ENCODE data around the gene PRR5L.

PRR5L gene

DNA sequence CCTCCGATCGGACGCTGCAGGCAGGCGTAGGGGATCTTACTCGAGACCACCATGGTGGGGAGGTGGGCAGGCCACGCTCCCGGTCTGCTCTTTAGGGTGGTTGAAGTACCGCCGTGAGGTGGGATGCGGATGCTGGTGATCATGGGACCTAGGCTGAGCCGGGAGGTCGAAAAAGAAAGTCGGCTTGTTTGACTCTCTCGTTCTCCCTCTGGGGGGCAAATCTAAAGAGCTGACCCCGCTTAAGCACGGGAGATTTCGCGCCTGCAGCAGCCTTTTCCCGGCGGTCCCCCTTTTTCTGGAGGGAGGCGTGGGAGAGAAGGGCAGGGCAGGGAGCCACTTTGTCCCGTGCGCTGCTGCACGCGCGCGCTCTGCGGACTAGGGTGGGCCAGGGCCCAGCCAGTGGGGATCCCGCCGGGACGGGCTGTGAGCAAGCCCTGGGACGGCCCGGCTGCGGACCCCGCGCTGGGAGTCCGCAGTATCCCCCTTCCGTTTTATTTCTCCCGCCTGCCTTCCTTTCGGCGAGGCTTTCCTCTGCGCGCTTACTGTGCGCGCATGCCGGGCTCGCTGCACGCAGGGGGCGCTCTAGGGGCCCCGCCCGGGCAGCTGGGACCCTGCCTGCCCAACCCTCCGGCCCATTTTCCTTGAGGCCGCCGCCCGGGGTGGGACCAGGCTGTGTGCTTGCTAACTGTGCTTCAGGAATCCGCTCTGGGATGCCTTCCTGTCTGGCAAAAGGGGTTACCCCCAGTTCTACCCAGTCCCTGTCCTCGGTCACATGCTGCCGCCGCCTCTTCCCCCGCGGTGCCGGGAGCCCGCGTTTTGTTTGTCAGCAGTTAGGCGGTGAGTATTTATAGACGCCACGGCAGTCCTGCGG, 81.0 kb downstream of the PRR5L start:
- peak; percentile 43 for DNase-seq (ENCODE audit: low read depth)

DNA sequence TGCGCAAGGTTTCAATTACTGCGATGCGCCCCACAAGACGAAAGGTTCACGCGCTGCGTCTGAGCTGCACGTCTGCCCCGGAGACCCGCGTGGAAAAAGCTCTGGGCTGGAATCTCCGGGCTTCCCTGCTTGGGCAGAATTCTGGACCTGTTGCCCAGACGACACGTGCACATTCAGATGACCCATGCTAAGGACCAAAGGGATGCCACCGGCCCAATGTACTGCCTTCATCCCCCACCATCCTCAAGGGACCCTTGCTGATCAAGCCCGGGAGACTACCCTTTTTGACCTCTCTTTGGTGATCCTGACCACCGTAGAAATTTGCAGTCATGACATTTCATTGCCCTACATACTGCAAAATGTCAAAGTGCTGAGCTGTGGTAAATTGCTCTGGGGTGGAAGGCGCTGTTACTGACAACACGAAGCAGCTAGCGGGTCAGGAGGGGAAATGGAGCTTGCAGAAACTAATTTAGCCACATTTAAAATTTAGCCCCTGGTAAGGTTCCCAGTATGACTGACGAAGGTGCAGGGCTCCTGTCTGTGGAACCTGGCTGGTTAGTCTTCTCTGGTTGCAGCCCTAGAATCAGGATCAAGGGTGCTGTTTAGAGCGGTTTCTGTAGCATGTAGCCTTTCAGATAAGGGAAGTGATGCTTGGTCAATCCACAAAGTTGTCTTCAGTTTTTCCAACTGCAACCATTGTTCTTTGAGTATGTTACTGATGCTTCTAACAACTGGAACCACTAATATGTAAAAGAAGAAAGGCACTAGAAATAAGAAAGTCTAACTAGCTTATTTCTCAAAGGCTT, 81.9 kb downstream of the PRR5L start:
- no peak for DNase-seq (ENCODE audit: low read depth)

DNA sequence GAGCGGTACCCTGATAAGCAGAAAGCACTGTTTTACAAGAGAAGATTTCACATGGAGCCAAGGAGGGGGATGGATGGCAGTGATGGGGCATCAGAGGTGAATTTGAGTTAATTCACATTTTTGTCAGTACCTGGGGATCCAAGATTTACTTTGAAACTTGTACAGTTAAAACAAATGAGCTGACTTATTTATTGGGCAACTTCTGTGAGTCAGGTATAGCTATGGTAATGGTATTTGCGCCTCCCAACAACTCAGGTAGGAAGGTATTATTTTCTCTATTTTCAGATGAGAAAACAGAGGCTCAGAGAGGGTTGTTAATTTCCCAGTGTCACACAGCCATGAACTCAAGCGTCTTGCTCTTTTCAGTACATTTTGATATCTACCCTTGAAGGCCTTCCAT, 83.6 kb downstream of the PRR5L start:
- DNase-seq (ENCODE audit: low read depth): no peak

DNA sequence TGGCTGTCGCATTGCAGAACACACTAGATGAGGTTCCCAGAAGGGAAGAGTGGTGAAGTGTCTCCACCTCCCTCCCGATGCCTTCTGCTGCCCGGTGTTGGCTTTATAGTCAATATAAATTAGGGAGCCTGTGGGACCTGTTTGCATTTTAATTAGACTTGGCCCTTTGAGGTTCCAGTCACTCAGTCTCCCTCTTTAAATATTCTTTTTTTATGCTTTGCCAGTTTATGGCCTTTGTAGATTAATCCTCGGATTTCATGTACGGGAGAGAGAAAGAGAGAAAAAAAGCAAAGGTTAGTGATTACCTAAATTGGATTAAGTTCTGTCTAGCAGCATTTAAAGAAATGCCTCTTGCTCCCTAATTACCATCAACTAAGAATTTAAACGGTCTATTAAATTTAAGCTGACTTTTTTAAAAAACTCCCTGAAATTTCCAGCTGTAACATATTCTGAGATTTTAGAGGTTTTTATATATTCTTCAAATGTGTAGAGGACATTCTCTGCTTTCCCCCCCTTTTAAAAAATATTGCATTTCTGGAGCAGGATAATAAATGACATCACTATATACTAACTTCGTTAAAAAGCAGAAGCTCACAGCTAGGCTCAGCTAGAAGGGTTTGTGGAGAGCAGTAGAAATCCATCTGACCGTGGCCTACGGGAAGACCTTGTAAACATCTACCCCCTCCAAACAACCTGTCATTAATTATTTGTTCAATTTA, 84.4 kb downstream of the PRR5L start:
- DNase-seq (ENCODE audit: low read depth): no peak

DNA sequence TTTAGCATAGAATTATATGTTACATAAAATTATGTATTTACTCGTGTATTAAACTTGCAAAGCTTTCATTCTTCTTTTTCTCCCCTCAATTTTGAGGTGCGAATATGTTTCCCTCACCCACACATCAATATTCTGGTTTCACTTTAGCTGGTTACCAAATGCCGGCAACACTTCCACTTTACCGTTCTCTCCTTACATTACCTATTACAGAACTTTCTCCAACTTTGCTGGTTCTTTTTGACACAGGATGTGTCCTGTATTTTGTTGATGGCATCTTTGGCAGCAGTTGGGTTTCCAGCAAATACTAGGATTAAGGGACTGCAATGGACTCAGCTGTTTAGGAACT, 84.9 kb downstream of the PRR5L start:
- DNase-seq (ENCODE audit: low read depth): no peak

DNA sequence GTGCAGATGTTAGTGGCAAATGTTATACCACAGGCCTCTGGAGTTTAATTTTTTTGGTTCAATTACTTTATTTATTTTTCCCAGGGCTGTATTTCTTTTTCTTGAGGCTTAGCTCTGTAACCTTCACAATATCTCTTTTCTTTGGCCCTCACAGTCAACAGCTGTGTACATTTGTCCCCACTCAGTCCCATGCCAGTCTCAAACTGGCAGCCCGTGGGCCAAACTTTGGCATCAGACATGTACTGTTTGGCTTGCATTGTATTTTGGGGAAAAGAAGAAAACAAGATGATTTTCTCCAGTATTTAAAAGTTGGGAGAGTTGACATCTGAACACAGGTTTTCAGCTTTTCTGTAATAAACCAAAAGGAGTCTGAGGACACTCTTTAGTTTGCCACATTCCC, 87.1 kb downstream of the PRR5L start:
- DNase-seq (ENCODE audit: low read depth): no peak

DNA sequence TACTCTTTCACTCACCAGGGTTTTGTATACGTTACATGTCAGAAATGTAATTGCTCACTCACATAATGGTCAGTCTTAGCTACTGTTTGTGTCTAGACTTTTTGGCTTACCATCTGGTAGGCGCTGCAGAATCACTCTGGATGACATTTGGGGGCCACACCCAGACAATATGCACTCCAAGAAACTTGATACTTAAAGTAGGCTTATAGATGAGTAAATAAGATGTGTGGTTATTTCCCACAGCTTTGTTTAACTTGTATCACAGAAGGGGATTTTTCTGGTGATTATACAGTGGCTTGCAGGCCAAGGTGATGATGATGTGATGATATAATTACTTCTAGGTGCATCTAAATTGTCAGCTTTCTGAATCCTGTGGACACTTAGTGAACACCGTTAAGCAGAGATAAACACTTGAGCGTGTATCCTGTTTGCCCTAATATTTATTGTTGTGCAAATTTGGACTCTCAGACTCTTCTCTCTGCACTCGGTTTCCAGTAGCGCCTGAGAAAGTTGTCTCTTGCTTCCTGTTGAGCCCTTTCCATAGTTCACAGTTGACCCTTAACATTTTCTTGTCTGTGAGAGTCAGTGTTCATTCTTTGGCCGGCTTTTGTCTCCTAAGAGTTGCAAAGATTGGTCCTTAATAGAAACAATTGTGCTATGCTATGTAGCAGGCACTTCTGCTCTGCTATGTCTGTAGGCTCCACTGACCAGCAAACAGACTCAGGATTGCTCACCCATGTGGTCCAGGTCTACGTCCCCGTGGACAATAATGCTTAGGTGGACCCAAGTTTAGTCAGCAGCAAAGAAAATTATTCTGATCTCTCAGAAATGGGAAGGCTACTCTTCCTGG, 89.3 kb downstream of the PRR5L start:
- no peak for DNase-seq (ENCODE audit: low read depth)

DNA sequence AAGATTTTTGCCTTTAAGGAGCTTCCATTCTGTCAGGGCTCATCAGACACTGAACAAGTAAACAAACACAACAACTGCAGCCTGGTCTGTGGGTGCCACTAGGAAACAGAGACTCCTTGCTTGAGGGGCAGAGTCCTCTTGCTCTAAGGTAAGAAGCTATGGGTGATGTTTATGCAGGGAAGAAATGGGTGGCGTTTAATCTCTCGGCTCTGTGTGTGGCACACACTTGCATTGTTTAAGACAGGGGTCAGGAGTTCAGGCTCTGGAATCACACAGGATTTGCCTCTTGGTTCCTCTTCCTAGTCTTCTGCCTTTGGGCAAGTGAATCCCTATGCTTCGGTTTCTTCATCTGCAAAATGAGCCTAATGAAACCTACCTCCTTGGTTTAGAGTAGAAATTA, 90.3 kb downstream of the PRR5L start:
- no peak for DNase-seq (ENCODE audit: low read depth)

DNA sequence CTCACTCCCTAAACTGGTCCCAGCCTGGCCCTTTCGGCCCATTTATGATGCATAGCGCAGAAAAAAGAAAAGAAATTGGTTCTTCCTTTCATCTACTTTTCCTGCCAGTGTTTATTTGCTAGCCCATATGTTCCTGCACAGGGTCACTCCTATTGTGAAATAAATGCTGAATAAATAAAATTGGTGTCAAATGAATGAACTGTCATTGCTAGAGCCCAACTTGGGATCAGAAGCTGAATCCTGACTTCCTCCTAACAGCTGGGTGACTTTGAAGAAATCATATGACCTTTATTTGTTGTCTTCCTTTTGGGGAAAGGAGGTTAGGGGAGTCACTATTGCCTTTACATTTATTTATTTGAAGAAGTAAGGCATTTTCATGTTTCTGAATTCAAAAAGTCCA, 92.0 kb downstream of the PRR5L start:
- DNase-seq (ENCODE audit: low read depth): no peak

DNA sequence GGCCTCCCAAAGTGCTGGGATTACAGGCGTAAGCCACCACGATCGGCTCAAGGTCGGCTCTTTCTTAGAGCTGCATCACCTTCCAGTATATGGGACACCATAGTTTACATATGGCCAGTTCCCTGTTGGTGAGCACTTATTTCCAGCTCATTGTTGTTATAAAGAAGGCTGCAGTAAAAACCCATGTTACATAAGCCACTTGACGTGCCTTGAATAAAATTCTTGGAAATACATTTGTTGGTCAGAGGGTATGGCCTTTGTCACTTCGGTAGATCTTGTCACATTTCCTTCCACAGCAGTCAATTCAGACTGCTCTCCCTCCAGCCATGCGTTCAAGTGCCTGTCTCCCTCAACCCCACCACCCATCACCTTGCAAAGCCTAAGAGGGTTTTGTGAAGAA, 92.9 kb downstream of the PRR5L start:
- no peak for DNase-seq (ENCODE audit: low read depth)

DNA sequence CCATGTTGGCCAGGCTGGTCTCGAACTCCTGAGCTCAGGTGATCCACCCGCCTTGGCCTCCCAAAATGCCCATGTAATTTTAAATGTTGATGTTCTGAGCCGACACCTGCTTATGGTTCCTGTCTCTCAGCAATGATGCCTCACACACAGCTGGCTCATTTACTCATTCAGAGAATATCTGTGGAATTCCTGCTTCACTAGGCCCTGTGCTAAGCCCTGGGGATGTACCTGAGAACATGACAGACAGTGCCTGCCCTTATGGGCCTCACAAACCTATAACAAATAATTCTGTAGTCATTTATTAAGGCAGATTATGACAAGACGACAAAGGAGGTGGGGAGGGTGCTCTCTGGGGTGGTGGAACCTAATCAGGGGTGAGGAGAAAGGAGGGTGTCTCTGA, 93.7 kb downstream of the PRR5L start:
- no peak for DNase-seq (ENCODE audit: low read depth)

DNA sequence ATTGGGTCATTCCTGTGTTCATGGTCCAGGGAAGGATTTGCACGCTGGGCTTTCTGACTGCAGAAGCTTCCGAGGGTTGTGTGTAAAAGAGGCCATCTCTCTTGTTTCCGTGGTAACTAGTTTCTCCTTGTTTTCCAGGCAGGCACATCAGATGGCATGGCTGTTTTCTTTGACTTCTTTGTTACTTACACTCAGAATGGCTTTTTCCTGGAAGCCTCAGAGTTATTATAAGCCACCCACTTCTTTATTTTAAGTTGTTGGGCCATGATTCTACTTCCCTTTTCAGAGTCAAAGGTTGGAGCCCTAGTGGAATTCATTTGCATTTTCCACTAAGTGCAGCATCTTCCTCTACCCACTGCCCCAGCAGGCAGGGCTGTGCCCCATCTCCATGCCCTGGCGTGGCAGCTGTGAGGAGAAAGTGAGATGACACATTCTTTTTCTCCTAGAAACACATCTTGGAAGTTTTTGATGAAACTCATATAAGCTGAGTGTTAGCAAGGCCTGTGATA, 94.9 kb downstream of the PRR5L start:
- DNase-seq (ENCODE audit: low read depth): no peak

DNA sequence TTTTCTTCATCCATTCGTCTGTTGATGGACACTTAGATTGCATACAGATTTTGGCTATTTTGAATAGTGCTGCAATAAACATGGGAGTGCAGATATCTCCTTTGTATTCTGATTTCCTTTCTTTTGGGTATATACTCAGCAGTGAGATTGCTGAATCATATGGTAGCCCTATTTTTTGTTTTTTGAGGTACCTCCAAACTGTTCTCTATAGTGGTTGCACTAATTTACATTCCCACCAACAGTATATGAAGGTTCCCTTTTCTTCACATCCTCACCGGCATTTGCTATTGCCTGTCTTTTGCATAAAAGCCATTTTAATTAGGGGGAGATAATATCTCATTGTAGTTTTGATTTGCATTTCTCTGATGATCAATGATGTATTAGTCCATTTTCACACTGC, 96.1 kb downstream of the PRR5L start:
- no peak for DNase-seq (ENCODE audit: low read depth)

DNA sequence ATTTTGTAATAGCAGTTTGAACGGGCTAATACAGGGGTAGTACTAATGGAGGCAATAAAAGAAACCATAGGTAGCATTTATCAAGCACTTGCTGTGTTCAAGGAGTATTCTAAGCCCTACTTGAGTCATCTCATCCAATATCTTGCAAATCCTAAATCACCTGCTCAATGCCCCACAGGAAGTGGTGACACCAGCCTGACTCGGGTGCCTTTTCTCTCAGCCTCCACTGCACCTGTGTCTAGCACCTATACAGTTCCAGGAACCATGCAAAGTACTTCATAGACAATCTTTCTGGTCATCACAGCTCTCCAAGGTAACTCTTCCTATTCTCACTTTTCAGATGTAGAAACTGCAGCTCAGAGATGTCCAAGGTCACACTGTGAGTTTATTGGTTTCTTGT, 98.0 kb downstream of the PRR5L start:
- no peak for DNase-seq (ENCODE audit: low read depth)

DNA sequence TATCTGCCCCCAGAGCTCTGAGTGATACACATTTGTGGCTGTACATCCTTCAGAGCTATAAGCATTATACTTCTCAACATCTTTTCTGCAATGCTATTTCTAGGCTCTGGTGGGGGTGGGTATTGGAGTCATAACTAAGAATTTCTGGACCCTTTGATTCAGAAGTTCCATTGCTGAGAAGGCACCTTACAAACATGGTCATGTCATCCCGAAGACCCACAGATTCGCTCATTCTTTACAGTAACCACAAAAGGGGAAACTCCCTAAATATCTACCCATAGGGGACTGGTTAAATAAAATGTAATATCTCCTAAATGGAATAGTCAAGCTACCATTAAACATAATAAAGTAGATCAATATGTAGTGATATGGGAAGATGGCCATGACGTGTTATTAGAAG, 98.8 kb downstream of the PRR5L start:
- no peak for DNase-seq (ENCODE audit: low read depth)

DNA sequence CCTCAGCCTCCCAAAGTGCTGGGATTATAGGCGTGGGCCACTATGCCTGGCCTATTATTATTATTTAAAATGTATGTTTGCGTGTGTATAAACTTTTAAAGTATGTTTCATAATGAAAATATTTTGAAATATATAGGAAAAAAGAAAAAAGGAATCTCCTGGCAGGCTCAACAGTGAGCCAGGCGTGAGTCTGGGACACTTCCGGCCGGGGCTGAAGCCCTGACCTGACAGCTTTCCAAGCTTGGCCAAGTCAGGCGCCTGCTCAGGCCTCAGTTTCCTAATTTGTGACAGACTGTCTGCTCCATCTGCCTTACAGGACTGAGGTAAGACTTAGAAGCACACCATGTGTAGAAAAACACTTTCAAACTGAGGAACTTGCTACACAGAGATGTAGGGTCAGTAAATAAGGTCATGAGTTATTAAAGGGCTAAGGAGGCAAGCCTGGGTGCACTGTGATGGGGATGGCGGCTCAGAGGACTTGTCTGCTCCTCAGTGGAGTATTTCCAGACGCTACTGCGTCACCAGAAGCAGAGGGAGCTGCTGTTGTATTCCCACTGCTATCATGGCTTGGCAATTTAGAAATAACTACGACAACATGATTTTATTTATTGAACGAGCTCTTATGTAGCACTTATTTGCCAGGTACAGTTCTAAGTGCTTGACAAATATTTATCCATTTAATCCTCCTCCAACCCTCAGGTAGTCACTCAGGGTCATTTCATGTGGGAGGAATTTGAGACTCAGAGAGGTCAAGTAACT, 100.1 kb downstream of the PRR5L start:
- DNase-seq (ENCODE audit: low read depth): no peak

DNA sequence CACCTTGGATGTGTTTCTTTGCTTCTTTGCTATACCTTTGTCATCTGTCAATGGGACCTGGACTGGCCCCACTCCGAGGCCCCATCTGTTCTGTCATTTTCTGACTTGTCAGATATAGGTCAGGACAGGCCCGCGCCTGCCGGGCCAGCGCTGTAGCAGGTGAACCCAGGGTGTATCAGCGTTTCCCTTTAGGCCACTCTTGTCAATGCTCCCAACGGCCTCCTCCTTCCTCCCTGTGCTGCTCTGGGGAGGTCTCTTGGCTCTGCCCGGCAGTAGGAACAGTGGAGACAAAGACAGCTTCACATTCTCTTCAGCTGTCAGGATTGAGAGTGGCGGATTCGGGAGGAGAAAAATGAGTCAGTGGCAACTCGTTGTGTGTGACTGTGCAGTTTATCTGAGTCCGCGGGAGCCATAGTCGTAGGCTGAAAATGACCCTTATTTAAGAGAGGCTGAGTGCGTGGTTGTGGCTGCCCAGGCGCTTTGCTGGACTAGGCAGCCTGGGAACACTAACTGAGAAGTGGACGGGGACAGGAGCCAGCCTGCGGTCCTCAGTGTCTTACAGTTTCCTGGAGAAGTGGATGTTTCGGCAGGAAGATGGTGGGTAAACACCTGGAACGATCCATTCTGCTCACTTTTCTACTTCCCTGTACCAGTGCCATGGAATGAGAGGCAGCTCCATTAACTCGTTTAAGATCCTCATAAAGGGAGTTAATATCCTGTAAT, 102.3 kb downstream of the PRR5L start:
- no peak for DNase-seq (ENCODE audit: low read depth)

DNA sequence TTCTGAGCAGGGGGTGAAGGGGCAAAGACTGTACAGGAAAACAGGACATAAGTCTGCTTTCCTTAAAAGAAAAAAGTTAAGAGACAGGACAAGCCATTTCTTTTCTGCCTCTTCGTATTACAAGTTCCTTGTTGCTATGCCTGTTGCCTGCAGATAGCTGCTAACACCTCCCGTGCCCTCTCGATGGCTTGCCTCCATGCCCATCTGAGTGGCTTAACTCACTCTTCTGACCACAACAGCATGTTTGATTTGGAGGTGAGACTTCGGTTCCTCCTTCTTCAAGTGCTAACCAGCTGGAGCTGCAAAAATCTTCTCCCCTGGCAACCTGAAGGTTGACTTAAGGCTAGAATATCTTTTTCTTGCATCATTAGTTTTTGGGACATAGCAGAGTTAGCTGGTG, 103.1 kb downstream of the PRR5L start:
- no peak for DNase-seq (ENCODE audit: low read depth)

DNA sequence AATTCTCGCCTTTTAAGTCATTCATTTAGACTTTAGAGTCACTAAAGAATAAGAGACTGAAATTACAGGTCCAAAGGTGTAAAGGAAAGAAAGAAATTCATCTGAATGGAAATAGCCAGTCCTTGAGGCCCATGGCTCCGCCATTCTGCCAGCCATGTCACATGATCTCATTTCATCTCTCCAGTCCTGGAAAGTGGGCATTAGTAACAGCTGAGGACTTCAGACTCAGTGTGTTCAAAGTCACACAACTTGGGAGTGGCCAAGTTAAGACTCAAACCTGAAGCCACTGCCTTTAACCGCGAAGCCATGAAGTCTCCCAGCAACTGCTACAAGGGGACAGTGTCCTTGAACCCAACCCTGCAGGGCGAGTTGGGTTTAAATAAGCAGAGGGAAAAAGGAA, 103.7 kb downstream of the PRR5L start:
- no peak for DNase-seq (ENCODE audit: low read depth)

DNA sequence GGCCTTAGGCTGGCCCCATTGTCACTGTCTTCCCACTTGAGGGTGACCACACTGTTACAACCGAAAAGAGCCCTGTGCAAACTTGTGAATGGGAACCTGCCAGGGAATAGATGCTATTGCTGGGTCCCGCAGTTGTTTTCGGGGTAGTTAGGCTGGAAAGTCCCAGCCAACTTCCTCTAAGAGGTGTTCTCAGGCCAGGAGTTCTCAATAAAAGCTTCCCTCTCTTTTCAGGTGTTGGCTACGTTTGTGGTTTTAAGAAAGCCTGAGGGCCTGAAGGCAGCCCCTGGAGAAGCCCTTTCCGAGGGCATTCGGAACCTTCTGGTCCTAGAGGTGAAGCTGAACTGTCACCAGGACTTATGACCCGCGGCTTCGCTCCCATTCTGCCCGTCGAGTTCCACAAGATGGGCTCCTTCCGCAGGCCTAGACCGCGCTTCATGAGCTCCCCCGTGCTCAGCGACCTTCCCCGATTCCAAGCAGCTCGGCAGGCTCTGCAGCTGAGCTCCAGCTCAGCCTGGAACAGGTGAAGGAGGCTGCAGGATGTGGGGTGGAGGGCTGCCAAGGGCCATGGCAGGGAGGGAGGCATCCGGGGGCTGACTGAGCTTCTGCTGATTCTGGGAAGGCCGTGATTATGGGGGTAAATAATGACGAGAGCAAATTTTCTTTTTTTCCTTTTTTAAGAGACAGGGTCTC, 104.8 kb downstream of the PRR5L start:
- no peak for DNase-seq (ENCODE audit: low read depth)
